Measurements from ENCODE around the gene MT1H. TPM values are rescaled to one million over a fixed set of nuclear protein-coding genes. Genes with fewer than 3 reads are reported as not detected.
A peak's percentile ranks its signal among the peaks of the same experiment; 100 is the strongest.

MT1H gene
- total RNA-seq, 4 donors from 2014 or later: not detected

DNA sequence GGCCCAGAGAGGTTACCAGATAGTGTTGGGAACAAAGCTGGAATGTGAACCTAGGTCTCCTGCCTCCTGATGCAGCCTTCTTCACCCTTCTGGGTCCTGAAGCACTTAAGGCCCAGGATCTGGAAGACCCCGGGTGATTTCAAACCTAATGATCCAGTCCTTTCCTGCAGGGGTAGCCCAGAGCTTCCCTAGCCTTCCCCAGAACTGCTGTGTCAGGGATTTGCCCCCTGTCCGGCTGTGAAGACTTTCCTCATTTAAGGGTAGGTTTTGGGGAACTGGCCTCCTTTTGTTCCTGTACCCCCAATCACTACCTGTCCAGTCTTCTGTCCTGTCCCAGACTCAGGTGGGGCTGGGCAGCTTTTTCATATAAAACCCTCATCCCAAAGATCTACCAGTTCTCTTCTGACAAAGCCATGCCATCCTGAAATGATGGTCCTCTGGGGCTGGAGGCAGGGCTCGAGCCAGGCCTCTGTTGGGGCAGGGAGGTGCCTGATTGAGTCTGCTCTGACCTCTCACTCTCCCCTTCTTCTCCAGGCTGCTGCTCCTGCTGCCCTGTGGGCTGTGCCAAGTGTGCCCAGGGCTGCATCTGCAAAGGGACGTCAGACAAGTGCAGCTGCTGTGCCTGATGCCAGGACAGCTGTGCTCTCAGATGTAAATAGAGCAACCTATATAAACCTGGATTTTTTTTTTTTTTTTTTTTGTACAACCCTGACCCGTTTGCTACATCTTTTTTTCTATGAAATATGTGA, 14.0 kb downstream of the MT1H start:
- no peak for ATAC-seq
- no peaks in the 10 kb centered on the region for H3K9me3 ChIP-seq
- no peaks in the 10 kb centered on the region for H3K27me3 ChIP-seq
- peak overlapping the region; percentile 61 to 66 for H3K4me3 ChIP-seq
- H3K36me3 ChIP-seq: no peaks in the 10 kb centered on the region
- TF ChIP-seq, protein P1, sequence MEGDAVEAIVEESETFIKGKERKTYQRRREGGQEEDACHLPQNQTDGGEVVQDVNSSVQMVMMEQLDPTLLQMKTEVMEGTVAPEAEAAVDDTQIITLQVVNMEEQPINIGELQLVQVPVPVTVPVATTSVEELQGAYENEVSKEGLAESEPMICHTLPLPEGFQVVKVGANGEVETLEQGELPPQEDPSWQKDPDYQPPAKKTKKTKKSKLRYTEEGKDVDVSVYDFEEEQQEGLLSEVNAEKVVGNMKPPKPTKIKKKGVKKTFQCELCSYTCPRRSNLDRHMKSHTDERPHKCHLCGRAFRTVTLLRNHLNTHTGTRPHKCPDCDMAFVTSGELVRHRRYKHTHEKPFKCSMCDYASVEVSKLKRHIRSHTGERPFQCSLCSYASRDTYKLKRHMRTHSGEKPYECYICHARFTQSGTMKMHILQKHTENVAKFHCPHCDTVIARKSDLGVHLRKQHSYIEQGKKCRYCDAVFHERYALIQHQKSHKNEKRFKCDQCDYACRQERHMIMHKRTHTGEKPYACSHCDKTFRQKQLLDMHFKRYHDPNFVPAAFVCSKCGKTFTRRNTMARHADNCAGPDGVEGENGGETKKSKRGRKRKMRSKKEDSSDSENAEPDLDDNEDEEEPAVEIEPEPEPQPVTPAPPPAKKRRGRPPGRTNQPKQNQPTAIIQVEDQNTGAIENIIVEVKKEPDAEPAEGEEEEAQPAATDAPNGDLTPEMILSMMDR (IDR thresholded peaks at IDR 0.05): no peak
- TF ChIP-seq POLR2A (IDR thresholded peaks at IDR 0.05) (no peak), EP300 (IDR thresholded peaks at IDR 0.05) (no peak), POLR2AphosphoS5 (IDR thresholded peaks at IDR 0.05) (no peak)
- H3K4me1 ChIP-seq: peaks cover 0 to 40% (median 14%) of the 10 kb centered on the region in 3 donors
- 88 to 100% methylated on average over 1 to 2 of the region's 5 CpGs for WGBS, 2 donors (ENCODE audit: low coverage in 1 of 2)
- H3K27ac ChIP-seq: peak overlapping the region; percentile 4 to 88 (median 55)

DNA sequence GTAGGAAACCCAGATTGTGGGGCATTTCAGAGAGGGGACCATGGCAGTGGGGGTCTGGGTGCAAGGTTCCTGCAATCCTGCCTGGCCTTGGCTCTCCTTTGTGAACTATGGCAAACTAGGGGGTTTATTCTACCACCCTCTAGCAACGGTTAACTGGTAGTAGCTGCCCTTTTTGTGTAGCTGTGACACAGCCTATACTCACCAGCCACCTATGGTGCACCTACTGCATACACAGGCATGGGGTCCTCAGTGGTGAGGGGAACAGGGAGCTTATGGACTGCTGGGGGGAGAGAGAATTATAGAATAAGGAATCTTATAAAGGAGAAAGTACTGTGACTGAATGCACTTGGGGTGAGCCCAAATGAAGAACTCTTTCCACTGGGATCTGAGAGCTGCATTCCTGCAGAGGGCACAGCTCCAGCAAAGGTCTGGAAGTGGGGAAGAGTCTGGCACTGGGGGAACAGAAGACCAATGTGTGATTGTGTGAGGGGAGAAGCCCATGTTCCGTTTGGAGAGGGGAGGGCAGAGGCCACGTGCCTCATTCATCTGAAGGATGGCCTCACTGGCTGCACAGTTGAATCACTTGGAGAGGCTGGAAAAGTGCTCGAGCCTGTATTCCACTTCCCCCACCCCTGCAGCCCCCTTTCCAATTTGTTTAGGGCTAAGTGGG, 14.8 kb downstream of the MT1H start:
- no peak for TF ChIP-seq EP300 (IDR thresholded peaks at IDR 0.05)
- TF ChIP-seq POLR2AphosphoS5 (IDR thresholded peaks at IDR 0.05): no peak
- no peak for TF ChIP-seq POLR2A (IDR thresholded peaks at IDR 0.05)
- TF ChIP-seq, protein P1 (IDR thresholded peaks at IDR 0.05): no peak
- Histone ChIP-seq H3K36me3 (no peaks in the 10 kb centered on the region), H3K4me1 (peaks cover 0 to 40% (median 14%) of the 10 kb centered on the region in 3 donors), H3K4me3 (peak overlapping the region; percentile 61 to 66), H3K27me3 (no peaks in the 10 kb centered on the region), H3K9me3 (no peaks in the 10 kb centered on the region), H3K27ac (peak overlapping the region in 3 of 4 donors; percentile 48 to 88 (median 59))
- ATAC-seq: no peak
- 55 to 60% methylated on average over 3 to 4 of the region's 4 CpGs for WGBS, 2 donors (ENCODE audit: low coverage in 1 of 2)

DNA sequence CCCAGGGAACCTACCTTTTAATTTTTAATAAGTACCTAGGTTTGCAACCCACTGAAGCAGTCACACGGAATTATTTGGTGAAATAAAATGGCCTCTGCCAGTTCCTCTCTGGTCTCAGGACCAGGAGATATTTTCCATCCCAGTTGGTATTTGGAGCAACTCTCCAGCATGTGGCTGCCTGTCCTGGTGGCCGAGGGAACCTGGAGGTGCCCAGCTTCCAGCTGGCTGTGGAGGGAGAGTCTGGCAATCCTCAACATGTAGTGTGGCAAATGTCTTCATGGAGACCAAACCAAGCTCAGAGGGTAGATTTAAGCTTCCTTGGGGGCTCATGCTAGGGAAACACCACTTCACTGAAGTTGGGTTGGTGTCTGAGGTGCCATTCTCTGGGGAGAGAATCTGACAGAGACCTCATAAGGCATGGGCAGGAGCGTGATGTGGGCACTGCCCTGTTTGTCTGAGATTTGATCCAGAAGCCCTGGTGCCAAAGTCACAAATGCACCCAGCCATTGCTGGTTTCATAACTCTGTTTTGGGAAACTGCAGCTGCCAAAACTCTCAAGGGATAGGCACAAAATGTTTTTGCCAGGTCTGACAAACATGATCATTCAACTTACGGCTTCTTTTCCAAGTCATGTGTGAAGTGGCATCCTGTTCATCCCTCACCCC, 15.4 kb downstream of the MT1H start:
- peak overlapping the region in 1 of 2 donors; percentile 66 for H3K4me3 ChIP-seq
- no peaks in the 10 kb centered on the region for H3K36me3 ChIP-seq
- peak overlapping the region; percentile 20 to 88 (median 54) for H3K27ac ChIP-seq
- no peaks in the 10 kb centered on the region for H3K27me3 ChIP-seq
- 58 to 62% methylated on average over 2 to 3 of the region's 4 CpGs for WGBS, 2 donors (ENCODE audit: low coverage in 1 of 2)
- no peak for ATAC-seq
- peaks cover 0 to 40% (median 14%) of the 10 kb centered on the region in 3 donors for H3K4me1 ChIP-seq
- TF ChIP-seq POLR2A (IDR thresholded peaks at IDR 0.05) (no peak), EP300 (IDR thresholded peaks at IDR 0.05) (no peak), POLR2AphosphoS5 (IDR thresholded peaks at IDR 0.05) (peak; percentile 59)
- TF ChIP-seq, protein P1 (IDR thresholded peaks at IDR 0.05): no peak
- H3K9me3 ChIP-seq: no peaks in the 10 kb centered on the region

GRCh38 chr16:56686758-56687157, 17.1 kb downstream of the MT1H start:
- H3K4me1 ChIP-seq: peaks cover 0 to 32% (median 7%) of the 10 kb centered on the region in 3 donors
- no peaks in the 10 kb centered on the region for H3K9me3 ChIP-seq
- TF ChIP-seq, protein P1 (IDR thresholded peaks at IDR 0.05): no peak
- no peaks in the 10 kb centered on the region for H3K36me3 ChIP-seq
- no peak overlapping the region for H3K4me3 ChIP-seq
- WGBS, 2 donors (ENCODE audit: low coverage in 1 of 2): 75 to 81% methylated on average over 3 to 7 of the region's 7 CpGs
- no peak for ATAC-seq
- no peaks in the 10 kb centered on the region for H3K27me3 ChIP-seq
- H3K27ac ChIP-seq: no peak overlapping the region
